ENCODE results near the gene CDH19. TPM values are rescaled to one million over a fixed set of nuclear protein-coding genes. Genes with fewer than 3 reads are reported as not detected.

Gene CDH19
- total RNA-seq, 1 donor from 2014 or later, result not detected

DNA sequence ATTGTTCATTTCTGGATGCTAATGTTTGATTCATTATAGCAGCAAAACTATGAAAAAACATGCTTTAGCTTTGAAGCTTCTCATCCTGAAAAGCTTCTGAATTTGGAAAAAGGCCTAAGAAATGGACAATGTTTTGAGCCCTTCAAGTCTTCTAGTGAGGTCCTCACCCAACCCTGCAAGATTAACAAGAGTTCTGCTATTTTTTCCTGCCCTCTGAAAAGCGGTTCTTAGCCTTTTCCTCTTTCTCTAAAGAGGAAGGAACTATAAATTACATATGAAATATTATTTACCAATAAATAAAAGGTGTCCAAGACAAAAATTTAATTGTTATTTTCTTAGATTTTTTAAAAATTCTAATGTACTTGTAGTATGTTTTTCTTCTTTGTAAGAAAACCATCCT, 19.9 kb upstream of the CDH19 start:
- ChIA-PET POLR2A (no interaction called here), CTCF (no interaction called here)
- H3K4me1 Mint-ChIP-seq, result no peaks in the 10 kb centered on the region
- no peaks in the 10 kb centered on the region for H3K36me3 Mint-ChIP-seq (ENCODE audit: low read depth)
- ATAC-seq (ENCODE audit: low read depth) (no peak), DNase-seq (no peak)
- intact Hi-C loops (cut with micrococcal nuclease), result no loop called here
- H3K4me3 Mint-ChIP-seq, result no peak overlapping the region
- TF ChIP-seq, protein P1, sequence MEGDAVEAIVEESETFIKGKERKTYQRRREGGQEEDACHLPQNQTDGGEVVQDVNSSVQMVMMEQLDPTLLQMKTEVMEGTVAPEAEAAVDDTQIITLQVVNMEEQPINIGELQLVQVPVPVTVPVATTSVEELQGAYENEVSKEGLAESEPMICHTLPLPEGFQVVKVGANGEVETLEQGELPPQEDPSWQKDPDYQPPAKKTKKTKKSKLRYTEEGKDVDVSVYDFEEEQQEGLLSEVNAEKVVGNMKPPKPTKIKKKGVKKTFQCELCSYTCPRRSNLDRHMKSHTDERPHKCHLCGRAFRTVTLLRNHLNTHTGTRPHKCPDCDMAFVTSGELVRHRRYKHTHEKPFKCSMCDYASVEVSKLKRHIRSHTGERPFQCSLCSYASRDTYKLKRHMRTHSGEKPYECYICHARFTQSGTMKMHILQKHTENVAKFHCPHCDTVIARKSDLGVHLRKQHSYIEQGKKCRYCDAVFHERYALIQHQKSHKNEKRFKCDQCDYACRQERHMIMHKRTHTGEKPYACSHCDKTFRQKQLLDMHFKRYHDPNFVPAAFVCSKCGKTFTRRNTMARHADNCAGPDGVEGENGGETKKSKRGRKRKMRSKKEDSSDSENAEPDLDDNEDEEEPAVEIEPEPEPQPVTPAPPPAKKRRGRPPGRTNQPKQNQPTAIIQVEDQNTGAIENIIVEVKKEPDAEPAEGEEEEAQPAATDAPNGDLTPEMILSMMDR (IDR thresholded peaks at IDR 0.05), result no peak
- H3K27ac Mint-ChIP-seq, result no peak overlapping the region
- no peaks in the 10 kb centered on the region for H3K27me3 Mint-ChIP-seq
- peaks cover 3% of the 10 kb centered on the region for H3K9me3 Mint-ChIP-seq

DNA sequence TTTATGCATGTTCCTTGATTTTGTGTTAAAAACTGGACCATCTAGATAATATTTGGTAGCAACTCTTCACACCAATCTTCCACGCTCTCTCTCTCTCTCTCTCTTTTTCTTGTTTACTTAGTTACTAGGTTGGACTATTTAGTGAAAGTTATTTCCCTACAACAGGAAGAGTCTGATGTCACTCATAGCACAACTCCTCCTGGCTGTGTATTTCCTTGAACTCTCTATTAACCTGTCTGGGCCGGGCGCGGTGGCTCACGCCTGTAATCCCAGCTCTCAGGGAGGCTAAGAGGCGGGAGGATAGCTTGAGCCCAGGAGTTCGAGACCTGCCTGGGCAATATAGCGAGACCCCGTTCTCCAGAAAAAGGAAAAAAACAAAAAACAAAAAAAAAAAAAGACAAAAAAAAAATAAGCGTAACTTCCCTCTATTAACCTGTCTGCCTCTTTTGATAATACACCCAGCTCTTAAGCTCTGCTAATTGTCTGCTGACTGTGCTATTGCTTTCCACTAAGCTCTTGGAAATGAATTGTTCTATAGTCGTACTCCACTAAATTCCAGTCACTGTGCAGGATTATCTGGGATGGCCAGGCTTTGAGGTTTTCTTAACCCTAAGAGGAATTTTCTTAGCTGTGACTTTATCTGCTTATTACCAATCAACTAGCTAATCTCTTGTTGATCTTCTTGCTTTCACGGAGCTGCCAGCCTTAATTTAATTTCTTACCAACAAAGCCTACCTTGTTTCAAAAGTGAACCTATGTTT, 18.1 kb upstream of the CDH19 start:
- H3K9me3 Mint-ChIP-seq, result peaks cover 3% of the 10 kb centered on the region
- no peak overlapping the region for H3K4me3 Mint-ChIP-seq
- H3K4me1 Mint-ChIP-seq, result no peaks in the 10 kb centered on the region
- ATAC-seq (ENCODE audit: low read depth) (no peak), DNase-seq (no peak)
- TF ChIP-seq, protein P1 (IDR thresholded peaks at IDR 0.05), result no peak
- H3K36me3 Mint-ChIP-seq (ENCODE audit: low read depth), result no peaks in the 10 kb centered on the region
- intact Hi-C loops (cut with micrococcal nuclease), result no loop called here
- ChIA-PET CTCF (no interaction called here), POLR2A (no interaction called here)
- no peak overlapping the region for H3K27ac Mint-ChIP-seq
- H3K27me3 Mint-ChIP-seq, result no peaks in the 10 kb centered on the region

DNA sequence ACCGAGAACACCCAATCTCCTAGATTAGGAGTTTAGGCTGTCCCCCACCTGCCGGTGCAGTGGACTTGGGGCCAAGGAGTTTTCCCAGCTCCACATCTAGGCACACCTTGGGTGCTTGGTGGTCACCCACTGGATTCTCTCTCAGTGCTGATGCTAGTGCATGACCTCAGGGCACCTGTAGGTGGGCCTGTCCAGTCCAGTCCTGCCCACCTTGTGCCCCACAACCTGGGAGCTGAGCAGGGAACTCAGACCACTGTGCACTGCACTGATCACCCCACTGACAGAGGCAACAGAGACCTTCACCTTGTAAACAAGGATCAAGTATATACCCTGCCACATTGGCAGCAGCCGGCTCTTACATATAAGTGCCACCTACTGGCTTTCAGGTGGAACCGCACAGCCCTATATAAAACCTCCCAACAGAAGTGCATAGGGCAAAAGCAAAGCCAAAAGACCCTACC, 12.7 kb upstream of the CDH19 start:
- Mint-ChIP-seq H3K36me3 (ENCODE audit: low read depth) (no peaks in the 10 kb centered on the region), H3K4me3 (no peak overlapping the region), H3K27ac (no peak overlapping the region), H3K4me1 (no peaks in the 10 kb centered on the region), H3K9me3 (no peaks in the 10 kb centered on the region), H3K27me3 (no peaks in the 10 kb centered on the region)
- CTCF ChIA-PET, result no interaction called here
- TF ChIP-seq, protein P1 (IDR thresholded peaks at IDR 0.05), result no peak
- POLR2A ChIA-PET, result no interaction called here
- intact Hi-C loops (cut with micrococcal nuclease), result no loop called here
- ATAC-seq (ENCODE audit: low read depth) (no peak), DNase-seq (no peak)

DNA sequence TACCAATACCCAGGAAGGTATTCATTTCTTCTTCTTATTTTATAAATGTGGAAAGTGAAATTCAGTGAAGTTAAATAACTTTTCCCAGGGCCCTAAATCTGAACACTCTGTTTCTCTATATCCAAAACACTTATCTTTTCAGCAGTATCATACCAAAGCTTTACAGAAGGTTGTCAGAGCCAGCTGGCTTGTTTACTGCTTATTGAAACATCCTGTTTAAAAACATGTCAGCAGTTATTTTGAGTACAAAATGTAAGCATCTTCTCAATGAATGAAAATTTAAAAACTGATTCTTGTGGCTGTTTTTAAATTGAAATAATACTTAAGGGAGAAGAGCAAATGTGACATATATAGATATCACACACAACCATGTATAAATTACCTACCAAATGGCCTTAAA, 11.3 kb upstream of the CDH19 start:
- Mint-ChIP-seq H3K9me3 (no peaks in the 10 kb centered on the region), H3K36me3 (ENCODE audit: low read depth) (no peaks in the 10 kb centered on the region), H3K4me1 (no peaks in the 10 kb centered on the region), H3K27me3 (no peaks in the 10 kb centered on the region), H3K4me3 (no peak overlapping the region), H3K27ac (no peak overlapping the region)
- CTCF ChIA-PET, result no interaction called here
- intact Hi-C loops (cut with micrococcal nuclease), result no loop called here
- TF ChIP-seq, protein P1 (IDR thresholded peaks at IDR 0.05), result no peak
- POLR2A ChIA-PET, result no interaction called here
- DNase-seq (no peak), ATAC-seq (ENCODE audit: low read depth) (no peak)

DNA sequence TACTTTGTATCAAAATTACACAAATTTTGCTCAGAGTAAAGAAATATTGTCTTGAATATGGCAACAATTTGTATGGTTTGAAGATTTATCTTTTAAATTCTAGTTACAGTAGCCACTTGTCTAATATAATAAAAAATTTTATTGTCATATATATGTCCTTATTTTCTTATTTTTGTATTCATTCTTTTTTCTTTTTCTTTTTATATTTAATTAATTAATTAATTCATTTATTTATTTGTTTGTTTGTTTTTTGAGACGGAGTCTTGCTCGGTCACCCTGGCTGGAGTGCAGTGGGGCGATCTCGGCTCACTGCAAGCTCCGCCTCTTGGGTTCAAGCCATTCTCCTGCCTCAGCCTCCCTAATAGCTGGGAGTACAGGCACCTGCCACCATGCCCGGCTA, 3.7 kb upstream of the CDH19 start:
- Mint-ChIP-seq H3K4me1 (no peaks in the 10 kb centered on the region), H3K4me3 (no peak overlapping the region), H3K27me3 (no peaks in the 10 kb centered on the region), H3K36me3 (ENCODE audit: low read depth) (no peaks in the 10 kb centered on the region), H3K27ac (no peak overlapping the region), H3K9me3 (peaks cover 4% of the 10 kb centered on the region)
- ATAC-seq (ENCODE audit: low read depth), result no peak
- intact Hi-C loops (cut with micrococcal nuclease), result no loop called here
- TF ChIP-seq, protein P1 (IDR thresholded peaks at IDR 0.05), result no peak
- POLR2A ChIA-PET, result no interaction called here
- DNase-seq, result no peak
- CTCF ChIA-PET, result no interaction called here
